HUES48 (cell line): Measurements from ENCODE around the gene ZNF77.
"Not testable (repeated sequence)": the region's sequence is repeated elsewhere in the genome, so short reads cannot be mapped to it uniquely, and the experiment has no call there.

ENCODE experiments used
- H3K27ac ChIP-seq: one replicate; pipeline ENCODE4 v1.7.0; 2013; ENCODE audit warnings: low read depth, low read length, inconsistent platforms
- H3K27me3 ChIP-seq: 2 replicates; pipeline ENCODE4 v1.6.1; 2013; ENCODE audit warnings: mild to moderate bottlenecking, low read length; ENCODE audit not compliant: control insufficient read depth, insufficient read depth
- H3K36me3 ChIP-seq: 2 replicates; pipeline ENCODE4 v1.6.1; 2013; ENCODE audit warnings: low read length; ENCODE audit not compliant: control insufficient read depth, insufficient read depth
- H3K4me1 ChIP-seq: 2 replicates; pipeline ENCODE4 v1.6.1; 2013; ENCODE audit warnings: mild to moderate bottlenecking, low read length; ENCODE audit not compliant: control insufficient read depth, insufficient read depth
- H3K4me3 ChIP-seq: 2 replicates; pipeline ENCODE4 v1.5.1; 2013; ENCODE audit warnings: mild to moderate bottlenecking, low read depth, low read length
- H3K9ac ChIP-seq: 2 replicates; pipeline ENCODE4 v1.6.1; 2013; ENCODE audit warnings: mild to moderate bottlenecking, low read depth, low read length, moderate library complexity
- H3K9me3 ChIP-seq: 2 replicates; pipeline ENCODE4 v1.6.1; 2013; ENCODE audit warnings: low read length; ENCODE audit not compliant: control insufficient read depth, insufficient read depth

The ZNF77 gene

DNA sequence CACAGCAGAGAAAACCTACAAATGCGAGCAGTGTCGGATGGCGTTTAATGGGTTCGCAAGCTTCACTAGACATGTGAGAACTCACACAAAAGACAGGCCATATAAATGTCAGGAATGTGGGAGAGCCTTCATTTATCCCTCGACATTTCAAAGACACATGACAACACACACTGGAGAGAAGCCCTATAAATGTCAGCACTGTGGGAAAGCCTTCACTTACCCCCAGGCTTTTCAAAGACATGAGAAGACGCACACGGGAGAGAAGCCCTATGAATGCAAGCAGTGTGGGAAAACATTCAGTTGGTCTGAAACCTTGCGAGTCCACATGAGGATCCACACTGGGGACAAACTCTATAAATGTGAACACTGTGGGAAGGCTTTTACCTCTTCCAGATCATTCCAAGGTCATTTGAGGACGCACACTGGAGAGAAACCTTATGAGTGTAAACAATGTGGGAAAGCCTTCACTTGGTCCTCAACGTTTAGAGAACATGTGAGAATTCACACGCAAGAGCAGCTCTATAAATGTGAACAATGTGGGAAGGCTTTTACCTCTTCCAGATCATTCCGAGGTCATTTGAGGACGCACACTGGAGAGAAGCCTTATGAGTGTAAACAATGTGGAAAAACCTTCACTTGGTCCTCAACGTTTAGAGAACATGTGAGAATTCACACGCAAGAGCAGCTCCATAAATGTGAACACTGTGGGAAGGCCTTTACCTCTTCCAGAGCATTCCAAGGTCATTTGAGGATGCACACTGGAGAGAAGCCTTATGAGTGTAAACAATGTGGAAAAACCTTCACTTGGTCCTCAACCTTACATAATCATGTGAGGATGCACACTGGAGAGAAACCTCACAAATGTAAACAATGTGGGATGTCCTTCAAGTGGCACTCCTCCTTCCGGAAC is 27.2 kb downstream of the ZNF77 start:
- no peaks in the 10 kb centered on the region for H3K4me1 ChIP-seq
- H3K9me3 ChIP-seq = peaks cover 17% of the 10 kb centered on the region
- no peak overlapping the region for H3K27ac ChIP-seq
- no peak overlapping the region for H3K9ac ChIP-seq
- peaks cover 45% of the 10 kb centered on the region for H3K36me3 ChIP-seq
- no peaks in the 10 kb centered on the region for H3K27me3 ChIP-seq
- no peak overlapping the region for H3K4me3 ChIP-seq

DNA sequence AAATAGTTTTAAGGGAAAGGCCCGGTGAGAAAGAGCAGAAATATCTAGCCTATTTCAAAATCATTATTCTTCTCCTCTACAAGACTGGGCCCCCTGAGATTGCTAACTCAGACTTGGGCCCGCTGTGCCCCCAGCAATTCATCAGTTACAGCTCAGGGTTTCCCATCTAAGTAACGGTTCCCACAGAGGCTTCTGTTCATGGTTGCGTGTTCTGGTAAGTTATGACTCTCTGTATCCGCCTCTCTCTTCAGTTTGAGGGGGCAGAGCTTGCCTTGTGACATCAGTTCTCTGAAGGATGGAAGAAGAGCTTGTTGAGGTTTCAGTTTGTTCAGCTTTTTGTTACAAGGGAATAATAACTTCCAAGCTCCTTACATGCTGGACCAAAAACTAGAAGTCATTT is 32.5 kb downstream of the ZNF77 start:
- Histone ChIP-seq H3K9me3 (peaks cover 12% of the 10 kb centered on the region), H3K27ac (no peak overlapping the region), H3K4me1 (no peaks in the 10 kb centered on the region), H3K27me3 (no peaks in the 10 kb centered on the region), H3K36me3 (peaks cover 20% of the 10 kb centered on the region), H3K9ac (no peak overlapping the region), H3K4me3 (no peak overlapping the region)

DNA sequence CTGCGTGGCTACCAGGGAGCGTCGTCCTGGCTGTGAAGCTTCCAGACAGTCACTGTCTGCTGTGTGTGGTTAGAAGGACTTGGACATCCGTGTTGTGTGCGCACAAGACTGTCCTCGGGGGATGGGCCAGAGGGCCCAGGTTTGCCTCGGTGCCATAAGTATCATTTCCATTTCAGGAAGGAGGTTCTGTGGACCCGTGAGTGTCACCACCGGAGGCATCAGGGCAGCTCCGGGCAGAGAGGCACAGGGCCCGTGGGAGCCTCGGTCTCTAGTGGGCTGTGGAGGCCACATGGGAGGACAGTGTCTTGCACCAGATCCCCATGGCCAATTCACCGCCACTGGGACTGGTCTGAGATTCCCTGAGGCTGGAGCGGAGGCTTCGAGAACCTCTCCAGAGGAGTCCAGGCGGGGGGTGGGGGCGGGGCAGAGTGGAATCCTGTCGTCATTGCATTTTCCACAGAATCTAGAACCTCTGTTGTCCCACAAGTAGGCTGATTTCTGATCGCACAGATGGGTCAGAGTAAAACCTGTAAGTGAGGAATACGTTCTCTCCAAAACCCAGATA is 38.1 kb downstream of the ZNF77 start:
- H3K9me3 ChIP-seq = no peaks in the 10 kb centered on the region
- H3K9ac ChIP-seq = no peak overlapping the region
- H3K4me1 ChIP-seq = no peaks in the 10 kb centered on the region
- H3K4me3 ChIP-seq = no peak overlapping the region
- H3K27me3 ChIP-seq = no peaks in the 10 kb centered on the region
- H3K27ac ChIP-seq = no peak overlapping the region
- H3K36me3 ChIP-seq = no peaks in the 10 kb centered on the region

DNA sequence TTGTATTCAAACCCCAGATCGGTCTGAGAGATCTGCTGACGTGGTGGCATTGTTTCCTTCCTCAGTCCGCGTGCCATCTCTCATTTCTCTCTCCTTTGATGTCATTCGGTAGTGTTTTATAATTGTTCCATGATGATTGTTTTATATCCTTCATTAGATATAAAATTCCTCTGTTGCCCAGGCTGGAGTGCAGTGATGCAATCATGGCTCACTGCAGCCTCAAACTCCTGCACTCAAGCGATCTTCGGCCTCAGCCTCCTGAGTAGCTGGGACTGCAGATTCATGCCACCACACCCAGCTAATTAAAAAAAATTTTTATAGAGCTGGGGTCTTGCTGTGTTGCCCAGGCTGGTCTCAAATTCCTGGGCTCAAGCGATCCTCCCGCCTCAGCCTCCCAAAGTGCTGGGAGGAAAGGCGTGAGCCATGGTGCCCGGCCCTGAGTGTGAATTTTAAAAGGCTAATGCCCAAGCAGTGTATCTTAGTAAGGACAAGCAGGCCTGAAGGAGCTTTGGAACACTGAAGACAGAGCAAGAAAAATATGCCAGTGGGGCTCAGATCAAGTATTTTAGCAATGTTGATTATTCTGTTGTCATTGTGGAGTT is 38.8 kb downstream of the ZNF77 start:
- H3K9me3 ChIP-seq = no peaks in the 10 kb centered on the region
- H3K4me1 ChIP-seq = no peaks in the 10 kb centered on the region
- no peaks in the 10 kb centered on the region for H3K27me3 ChIP-seq
- no peak overlapping the region for H3K27ac ChIP-seq
- no peak overlapping the region for H3K4me3 ChIP-seq
- no peaks in the 10 kb centered on the region for H3K36me3 ChIP-seq
- H3K9ac ChIP-seq = no peak overlapping the region

DNA sequence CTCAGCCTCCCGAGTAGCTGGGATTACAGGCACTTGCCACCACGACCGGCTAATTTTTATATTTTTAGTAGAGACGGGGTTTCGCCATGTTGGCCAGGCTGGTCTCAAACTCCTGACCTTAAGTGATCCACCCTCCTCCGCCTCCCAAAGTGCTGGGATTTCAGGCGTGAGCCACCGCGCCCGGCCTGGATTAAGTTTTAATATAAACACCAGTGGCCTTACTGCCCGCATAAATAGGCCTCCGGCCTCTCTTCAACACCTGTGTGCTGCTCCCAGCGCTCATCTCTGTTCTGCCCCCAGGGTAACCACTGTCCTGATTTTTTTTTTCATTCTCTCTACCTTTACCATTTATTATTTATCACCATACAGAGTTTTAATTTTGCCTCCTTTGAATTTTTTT is 41.4 kb downstream of the ZNF77 start:
- not testable (repeated sequence) for H3K9ac ChIP-seq, H3K27ac ChIP-seq, H3K4me3 ChIP-seq, H3K9me3 ChIP-seq, H3K27me3 ChIP-seq, H3K4me1 ChIP-seq, H3K36me3 ChIP-seq

DNA sequence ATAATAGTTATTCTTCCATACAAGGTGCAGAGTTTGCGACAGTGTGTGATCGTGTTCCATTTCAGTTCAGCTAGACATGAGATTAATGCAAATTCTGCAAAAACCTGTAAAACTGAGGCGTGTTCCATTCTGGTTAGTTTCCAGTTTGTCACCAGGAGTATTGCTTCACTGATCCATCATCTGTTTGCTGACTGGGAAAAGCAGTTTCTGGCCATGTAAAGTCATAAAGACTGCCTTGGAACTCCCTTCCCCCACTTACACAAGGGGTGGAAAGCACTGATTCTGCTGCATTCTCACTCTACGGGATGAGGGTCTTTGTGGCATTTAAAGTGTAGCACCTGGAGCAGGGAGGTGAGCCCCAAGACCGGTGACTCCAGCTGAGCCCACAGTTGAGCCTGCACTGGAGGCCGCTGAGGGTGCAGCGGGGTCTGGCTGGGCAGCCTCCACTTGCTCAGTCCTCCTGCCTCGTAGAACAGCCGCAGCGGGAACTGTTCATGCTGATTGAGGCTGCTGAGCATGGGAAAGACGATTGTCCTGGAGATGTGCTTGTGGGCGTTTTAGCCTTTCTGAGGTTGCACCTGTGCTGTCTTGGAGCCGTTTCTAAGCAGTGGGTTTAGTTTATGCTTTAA is 42.1 kb downstream of the ZNF77 start:
- H3K9me3 ChIP-seq = no peaks in the 10 kb centered on the region
- H3K4me3 ChIP-seq = no peak overlapping the region; the same call in 1 of the 2 replicates
- H3K27ac ChIP-seq = no peak overlapping the region

DNA sequence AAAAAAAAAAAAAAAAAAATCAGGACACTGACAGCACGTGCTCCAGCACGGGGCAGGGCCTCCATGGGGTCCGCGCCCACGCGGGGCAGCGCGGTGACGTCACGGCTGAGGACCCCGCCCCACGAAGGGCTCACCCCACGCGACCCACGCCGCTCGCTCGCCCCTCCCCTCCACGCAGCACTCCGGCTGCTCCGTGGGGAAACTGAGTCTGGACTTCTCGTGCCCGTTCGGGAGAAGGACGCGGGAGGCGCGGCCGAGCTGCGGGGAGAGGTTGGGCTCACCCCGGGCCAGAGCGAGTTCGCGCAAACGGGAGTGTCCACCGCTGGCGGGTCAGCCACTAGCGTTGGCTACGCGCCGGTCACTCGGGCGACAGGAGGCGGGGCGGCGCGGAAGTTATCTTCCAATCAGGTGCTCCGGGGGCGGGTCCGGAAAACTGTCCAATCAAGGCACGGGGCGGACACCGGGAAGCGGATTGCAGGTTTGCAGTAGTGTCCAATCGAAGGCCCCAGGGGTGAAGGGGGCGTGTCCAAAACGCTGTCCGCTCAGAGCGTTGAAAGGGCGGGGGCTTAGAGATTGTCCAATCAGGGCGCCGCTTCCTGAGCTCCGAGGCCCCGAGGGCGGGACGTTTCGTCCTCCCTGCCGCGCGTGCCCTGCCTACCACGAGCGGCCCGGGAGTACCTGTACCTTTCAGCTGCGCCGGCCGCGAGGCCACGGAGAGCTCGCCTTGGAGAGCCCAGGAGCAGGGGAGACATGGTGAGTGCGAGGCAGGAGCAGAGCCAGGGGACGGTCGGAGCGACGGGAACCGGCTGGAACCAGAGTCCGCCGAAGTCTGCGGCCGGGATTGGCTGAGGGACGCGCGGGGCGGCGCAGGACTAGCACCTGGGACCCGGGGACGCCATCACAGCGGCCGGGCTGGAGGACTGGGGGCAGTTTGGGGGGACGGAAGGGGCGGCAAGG is 44.2 kb downstream of the ZNF77 start, which contains the start of gene ZNF57:
TSS of gene ZNF57 (plus strand) at position 633 of the 957 bp plus-strand sequence. CDS start at position 751, 118 bp downstream.
- Histone ChIP-seq H3K4me3 (peak within 1 kb of the TSS; percentile 83), H3K27ac (peak within 1 kb of the TSS; percentile 42), H3K9ac (peak within 1 kb of the TSS; percentile 88), H3K9me3 (peaks cover 6% of the 10 kb centered on the region; the same call in 1 of the 2 replicates), H3K4me1 (no peaks in the 10 kb centered on the region), H3K36me3 (no peaks in the 10 kb centered on the region), H3K27me3 (no peaks in the 10 kb centered on the region)

More for the DNA sequence above, 42.1 kb downstream of the ZNF77 start:
- Histone ChIP-seq H3K4me1 (no peaks in the 10 kb centered on the region), H3K36me3 (no peaks in the 10 kb centered on the region), H3K27me3 (no peaks in the 10 kb centered on the region), H3K9ac (no peak overlapping the region)

DNA sequence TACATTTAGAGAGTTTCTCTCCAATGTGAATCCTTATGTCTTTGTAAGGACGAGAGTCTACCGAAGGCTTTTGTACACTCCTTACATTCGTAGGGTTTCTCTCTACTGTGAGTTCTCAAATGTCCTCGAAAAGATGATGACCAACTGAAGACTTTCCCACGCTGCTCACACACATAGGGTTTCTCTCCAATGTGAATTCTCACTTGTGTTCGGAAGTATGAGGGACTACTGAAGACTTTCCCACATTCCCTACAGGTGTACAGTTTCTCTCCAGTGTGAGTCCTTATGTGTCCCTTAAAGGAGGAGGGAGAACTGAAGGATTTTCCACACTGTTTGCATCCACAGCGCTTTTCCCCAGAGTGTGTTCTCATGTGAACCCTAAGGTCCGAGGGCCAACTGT is 48.1 kb downstream of the ZNF77 start:
- Histone ChIP-seq H3K4me3 (no peak overlapping the region), H3K27me3 (no peaks in the 10 kb centered on the region), H3K36me3 (no peaks in the 10 kb centered on the region), H3K27ac (no peak overlapping the region), H3K9ac (no peak overlapping the region), H3K4me1 (no peaks in the 10 kb centered on the region), H3K9me3 (peaks cover 10% of the 10 kb centered on the region)

DNA sequence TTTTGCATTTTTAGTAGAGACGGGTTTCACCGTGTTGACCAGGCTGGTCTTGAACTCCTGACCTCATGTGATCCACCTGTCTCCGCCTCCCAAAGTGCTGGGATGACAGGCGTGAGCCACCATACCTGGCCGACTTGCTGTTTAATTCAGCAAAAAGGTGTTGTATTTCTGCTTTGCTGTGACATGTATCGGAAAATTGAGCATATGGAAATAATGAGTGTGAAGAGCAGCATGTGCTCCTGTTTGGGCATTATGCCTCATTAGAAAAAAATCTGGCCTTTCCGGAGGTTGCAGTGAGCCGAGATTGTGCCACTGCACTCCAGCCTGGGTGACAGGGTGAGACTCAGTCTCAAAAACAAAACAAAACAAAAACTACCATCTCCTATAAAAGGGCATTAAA is 54.2 kb downstream of the ZNF77 start:
- not testable (repeated sequence) for H3K4me1 ChIP-seq, H3K4me3 ChIP-seq, H3K27me3 ChIP-seq, H3K9me3 ChIP-seq, H3K9ac ChIP-seq, H3K27ac ChIP-seq, H3K36me3 ChIP-seq

DNA sequence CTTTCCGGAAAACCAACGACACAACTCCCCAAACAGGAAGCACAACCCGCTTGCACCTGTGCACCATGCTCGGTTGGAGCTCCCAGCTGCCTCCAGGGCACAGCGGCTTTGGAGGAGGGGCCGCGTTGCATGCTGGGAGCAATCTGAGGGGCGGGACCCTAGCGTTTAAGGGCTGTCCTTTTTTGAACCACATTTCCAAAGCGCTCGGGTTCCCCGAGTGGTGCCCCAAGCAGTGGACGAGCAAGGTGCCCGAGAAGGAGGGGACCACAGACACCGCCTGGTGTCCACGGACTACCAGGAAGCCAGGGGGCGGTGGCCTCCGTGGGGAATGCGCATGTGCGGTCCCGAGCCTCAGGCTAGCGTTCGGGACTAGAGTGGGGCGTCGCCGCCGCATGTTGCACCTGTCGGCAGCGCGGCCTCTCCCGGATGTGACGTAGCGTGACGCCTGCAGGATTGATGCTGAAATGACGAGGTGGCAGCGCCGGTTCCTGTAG is 56.0 kb downstream of the ZNF77 start:
- Histone ChIP-seq H3K27me3 (no peaks in the 10 kb centered on the region), H3K4me3 (no peak overlapping the region), H3K4me1 (0 out of 2 replicates have a peak, but pooled peaks cover 3% of the 10 kb centered on the region), H3K9ac (no peak overlapping the region), H3K27ac (no peak overlapping the region), H3K9me3 (peaks cover 6% of the 10 kb centered on the region; the same call in 1 of the 2 replicates), H3K36me3 (no peaks in the 10 kb centered on the region)
